ENCODE results near the gene C3orf20.
"Not testable (repeated sequence)": the region's sequence is repeated elsewhere in the genome, so short reads cannot be mapped to it uniquely, and the experiment has no call there.

C3orf20 gene

GRCh38 chr3:14796403-14797077, 121.6 kb downstream of the C3orf20 start:
- no peak for DNase-seq (ENCODE audit: low read depth, low spot score)

GRCh38 chr3:14797731-14798130, 122.8 kb downstream of the C3orf20 start:
- no peak for DNase-seq (ENCODE audit: low read depth, low spot score)

GRCh38 chr3:14798231-14798630, 123.3 kb downstream of the C3orf20 start:
- DNase-seq (ENCODE audit: low read depth, low spot score): no peak

- DNase-seq (ENCODE audit: low read depth, low spot score): no peak
Measured at GRCh38 chr3:14799146-14799545, 124.2 kb downstream of the C3orf20 start.

GRCh38 chr3:14801031-14801430, 126.1 kb downstream of the C3orf20 start:
- DNase-seq (ENCODE audit: low read depth, low spot score): no peak

- no peak for DNase-seq (ENCODE audit: low read depth, low spot score)
Measured at GRCh38 chr3:14801668-14802380, 126.9 kb downstream of the C3orf20 start.

GRCh38 chr3:14802381-14802731, 127.4 kb downstream of the C3orf20 start:
- no peak for DNase-seq (ENCODE audit: low read depth, low spot score)

- no peak for DNase-seq (ENCODE audit: low read depth, low spot score)
Measured at GRCh38 chr3:14803101-14803980, 128.4 kb downstream of the C3orf20 start.

- DNase-seq (ENCODE audit: low read depth, low spot score): no peak
Measured at GRCh38 chr3:14803981-14804834, 129.3 kb downstream of the C3orf20 start.

GRCh38 chr3:14804835-14805780, 130.2 kb downstream of the C3orf20 start:
- no peak for DNase-seq (ENCODE audit: low read depth, low spot score)

- no peak for DNase-seq (ENCODE audit: low read depth, low spot score)
Measured at GRCh38 chr3:14805961-14806537, 131.1 kb downstream of the C3orf20 start.

GRCh38 chr3:14806641-14807263, 131.8 kb downstream of the C3orf20 start:
- DNase-seq (ENCODE audit: low read depth, low spot score): no peak

- DNase-seq (ENCODE audit: low read depth, low spot score): no peak
Measured at GRCh38 chr3:14808025-14808424, 133.1 kb downstream of the C3orf20 start.

- DNase-seq (ENCODE audit: low read depth, low spot score): no peak
Measured at GRCh38 chr3:14808502-14809266, 133.7 kb downstream of the C3orf20 start.

GRCh38 chr3:14809611-14810010, 134.7 kb downstream of the C3orf20 start:
- DNase-seq (ENCODE audit: low read depth, low spot score): not testable (repeated sequence)

- no peak for DNase-seq (ENCODE audit: low read depth, low spot score)
Measured at GRCh38 chr3:14810070-14810791, 135.3 kb downstream of the C3orf20 start.

- DNase-seq (ENCODE audit: low read depth, low spot score): no peak
Measured at GRCh38 chr3:14810801-14811661, 136.1 kb downstream of the C3orf20 start.
